NB4 (cell line): ENCODE data around the gene SPRR2D.

Source experiments
- MYC ChIP-seq: IDR thresholded peaks from 2 replicates; pipeline ENCODE4 v1.6.1; 2011; ENCODE audit warnings: low read depth, low read length
- POLR2A ChIP-seq: IDR thresholded peaks from 2 replicates; pipeline ENCODE4 v1.6.1; 2011; ENCODE audit warnings: mild to moderate bottlenecking; ENCODE audit not compliant: insufficient read length; ENCODE audit errors: extremely low read depth
- TF ChIP-seq, protein P1 (sequence below): IDR thresholded peaks from one replicate; pipeline ENCODE4 v1.5.1; 2012; ENCODE audit warnings: low read depth, low read length
- TF ChIP-seq, protein P2 (sequence below): IDR thresholded peaks from 2 replicates; pipeline ENCODE4 v1.6.1; 2011; ENCODE audit warnings: low read depth, low read length

DNA sequence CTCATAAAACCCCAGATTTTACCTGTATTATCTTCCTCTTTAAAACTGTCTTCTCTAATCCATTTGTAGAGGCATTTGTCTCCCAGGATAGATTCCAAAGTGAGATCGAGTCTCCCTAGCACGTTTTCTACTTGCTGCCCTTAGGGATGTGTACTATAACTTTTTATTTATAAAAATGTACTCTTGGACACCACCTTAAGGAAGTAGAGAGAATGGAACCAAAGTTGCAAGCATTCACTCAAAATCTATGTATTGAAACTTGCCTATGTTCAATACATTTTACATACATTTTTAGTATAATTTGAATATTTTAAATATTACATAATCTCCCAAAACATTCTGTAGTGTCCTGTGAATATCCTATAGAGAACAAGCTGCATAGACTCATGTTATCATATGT is 17.2 kb upstream of the SPRR2D start:
- TF ChIP-seq, protein P1, sequence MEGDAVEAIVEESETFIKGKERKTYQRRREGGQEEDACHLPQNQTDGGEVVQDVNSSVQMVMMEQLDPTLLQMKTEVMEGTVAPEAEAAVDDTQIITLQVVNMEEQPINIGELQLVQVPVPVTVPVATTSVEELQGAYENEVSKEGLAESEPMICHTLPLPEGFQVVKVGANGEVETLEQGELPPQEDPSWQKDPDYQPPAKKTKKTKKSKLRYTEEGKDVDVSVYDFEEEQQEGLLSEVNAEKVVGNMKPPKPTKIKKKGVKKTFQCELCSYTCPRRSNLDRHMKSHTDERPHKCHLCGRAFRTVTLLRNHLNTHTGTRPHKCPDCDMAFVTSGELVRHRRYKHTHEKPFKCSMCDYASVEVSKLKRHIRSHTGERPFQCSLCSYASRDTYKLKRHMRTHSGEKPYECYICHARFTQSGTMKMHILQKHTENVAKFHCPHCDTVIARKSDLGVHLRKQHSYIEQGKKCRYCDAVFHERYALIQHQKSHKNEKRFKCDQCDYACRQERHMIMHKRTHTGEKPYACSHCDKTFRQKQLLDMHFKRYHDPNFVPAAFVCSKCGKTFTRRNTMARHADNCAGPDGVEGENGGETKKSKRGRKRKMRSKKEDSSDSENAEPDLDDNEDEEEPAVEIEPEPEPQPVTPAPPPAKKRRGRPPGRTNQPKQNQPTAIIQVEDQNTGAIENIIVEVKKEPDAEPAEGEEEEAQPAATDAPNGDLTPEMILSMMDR: no peak
- TF ChIP-seq POLR2A: no peak
- TF ChIP-seq, protein P2, sequence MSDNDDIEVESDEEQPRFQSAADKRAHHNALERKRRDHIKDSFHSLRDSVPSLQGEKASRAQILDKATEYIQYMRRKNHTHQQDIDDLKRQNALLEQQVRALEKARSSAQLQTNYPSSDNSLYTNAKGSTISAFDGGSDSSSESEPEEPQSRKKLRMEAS: no peak
- no peak for TF ChIP-seq MYC
